Activated T-helper 2 cell treated with anti-CD3 and anti-CD28 coated beads, Interferon-gamma antibody, Interleukin-2, Interleukin-4, amounts not matched to agents 10 μg/mL and 5 μg/mL and 100 μg/mL, durations not matched to agents 14 hours and 24 hours and 36 hours (primary cell): ENCODE measurements around the gene NMNAT3. TPM values are rescaled to one million over a fixed set of nuclear protein-coding genes. Genes with fewer than 3 reads are reported as not detected.

Experiments used
- total RNA-seq: library from RNA; stranded (reverse); gene quantifications from 2 replicates; pipeline ENCODE4 v1.2.3, GENCODE V29; 2022

NMNAT3 gene
- total RNA-seq, 1 donor from 2014 or later: 0.43 TPM

Other genes starting within 250 kb of the NMNAT3 start
- not detected in 2 replicates for gene RBP2, start 201.5 kb downstream of the NMNAT3 start, total RNA-seq
- gene RBP1, start 138.2 kb downstream of the NMNAT3 start, total RNA-seq: not detected in 2 replicates